C4-2B (cell line): ENCODE data around the gene ZNF365.

Source experiments
- H3K27ac ChIP-seq: fragments of 450-650 bp; 2 replicates; pipeline ENCODE4 v1.5.1; 2017
- CTCF ChIP-seq: fragments of 450-650 bp; conservative IDR thresholded peaks from 2 replicates; pipeline ENCODE4 v1.5.1; 2017; ENCODE audit warnings: mild to moderate bottlenecking
- ZFX ChIP-seq: fragments of 450-650 bp; IDR thresholded peaks from 2 replicates; pipeline ENCODE4 v1.6.1; 2017

Gene ZNF365

GRCh38 chr10:62373995-62374861 is at the start of gene ZNF365:
Gene ZNF365 (plus strand): TSS chr10:62374369. CDS start chr10:62376194, 1,825 bp downstream.
- TF ChIP-seq CTCF (no peak; the same call in 1 of the 2 replicates), ZFX (no peak)
- H3K27ac ChIP-seq: peak within 1 kb of the TSS; percentile 6; the same call in 1 of the 2 replicates

- no peak overlapping the region for H3K27ac ChIP-seq
- TF ChIP-seq CTCF: no peak
- no peak for TF ChIP-seq ZFX
Observed at GRCh38 chr10:62326176-62326575, 48.0 kb upstream of the ZNF365 start.

- TF ChIP-seq ZFX: no peak
- TF ChIP-seq CTCF: no peak
Observed at GRCh38 chr10:62327885-62328284, 46.3 kb upstream of the ZNF365 start.

GRCh38 chr10:62330213-62330612 is 44.0 kb upstream of the ZNF365 start:
- H3K27ac ChIP-seq: no peak overlapping the region
- TF ChIP-seq CTCF: no peak
- TF ChIP-seq ZFX: no peak

More at GRCh38 chr10:62327885-62328284, 46.3 kb upstream of the ZNF365 start:
- no peak overlapping the region for H3K27ac ChIP-seq

- no peak overlapping the region for H3K27ac ChIP-seq
- TF ChIP-seq CTCF: no peak
- no peak for TF ChIP-seq ZFX
Observed at GRCh38 chr10:62332406-62332805, 41.8 kb upstream of the ZNF365 start.

GRCh38 chr10:62333135-62333889 is 40.9 kb upstream of the ZNF365 start:
- H3K27ac ChIP-seq: no peak overlapping the region
- TF ChIP-seq ZFX: no peak
- TF ChIP-seq CTCF: no peak
